Activated CD8-positive, alpha-beta memory T cell treated with anti-CD3 and anti-CD28 coated beads, Interleukin-2, amount 10 ng/mL, durations not matched to agents 7 days and 5 days (primary cell): ENCODE measurements around the gene TMEM50B. TPM values are rescaled to one million over a fixed set of nuclear protein-coding genes. Genes with fewer than 3 reads are reported as not detected.
"Not testable (repeated sequence)": the region's sequence is repeated elsewhere in the genome, so short reads cannot be mapped to it uniquely, and the experiment has no call there.

Source experiments
- ATAC-seq: fragments of 150-1000 bp; cut with Tn5 transposase; one replicate; pipeline ENCODE4 v1.10.0; 2021; ENCODE audit warnings: moderate library complexity
- CTCF ChIA-PET: fragments of 350-600 bp; sonication (Branson Sonifier 250); formaldehyde crosslinking; loops from one replicate; lab custom pipeline; 2021; ENCODE audit warnings: antibody characterized with exemption; lab: Charles Lee
- DNase-seq: peaks from one replicate; pipeline ENCODE4 v3.0.0-alpha.2; 2020
- H3K27ac Mint-ChIP-seq: one replicate; pipeline ENCODE4 v1.8.0; 2021; ENCODE audit warnings: mild to moderate bottlenecking, mixed read lengths
- H3K27me3 Mint-ChIP-seq: one replicate; pipeline ENCODE4 v1.8.0; 2021; ENCODE audit warnings: mixed read lengths
- H3K36me3 Mint-ChIP-seq: one replicate; pipeline ENCODE4 v1.8.0; 2021; ENCODE audit warnings: mild to moderate bottlenecking, mixed read lengths
- H3K4me1 Mint-ChIP-seq: one replicate; pipeline ENCODE4 v1.8.0; 2021; ENCODE audit warnings: mixed read lengths
- H3K4me3 Mint-ChIP-seq: one replicate; pipeline ENCODE4 v1.8.0; 2021; ENCODE audit warnings: mild to moderate bottlenecking, moderate library complexity, mixed read lengths
- H3K9me3 Mint-ChIP-seq: one replicate; pipeline ENCODE4 v1.8.0; 2022; ENCODE audit warnings: low read depth, mixed read lengths
- total RNA-seq, 2 experiments: library from RNA; stranded (reverse); gene quantifications; one replicate each; pipeline ENCODE4 v1.2.3, GENCODE V29; 2021

The TMEM50B gene
- total RNA-seq, 2 experiments from 2014 or later: 23.6 to 32.7 TPM

- DNase-seq: no peak
- Mint-ChIP-seq H3K9me3 (no peaks in the 10 kb centered on the region), H3K36me3 (no peaks in the 10 kb centered on the region), H3K27ac (no peak overlapping the region), H3K4me1 (peaks cover 13% of the 10 kb centered on the region), H3K27me3 (peaks cover 12% of the 10 kb centered on the region), H3K4me3 (no peak overlapping the region)
- CTCF ChIA-PET: interaction anchor here (1.0 to 1.8 kb wide), 2 partner anchors 53 to 214 kb away, joined by 3 to 4 read pairs; no protein-coding TSS in a partner anchor
- no peak for ATAC-seq
These were observed 65.7 kb downstream of the TMEM50B start for GRCh38 chr21:33414068-33414467.

DNA sequence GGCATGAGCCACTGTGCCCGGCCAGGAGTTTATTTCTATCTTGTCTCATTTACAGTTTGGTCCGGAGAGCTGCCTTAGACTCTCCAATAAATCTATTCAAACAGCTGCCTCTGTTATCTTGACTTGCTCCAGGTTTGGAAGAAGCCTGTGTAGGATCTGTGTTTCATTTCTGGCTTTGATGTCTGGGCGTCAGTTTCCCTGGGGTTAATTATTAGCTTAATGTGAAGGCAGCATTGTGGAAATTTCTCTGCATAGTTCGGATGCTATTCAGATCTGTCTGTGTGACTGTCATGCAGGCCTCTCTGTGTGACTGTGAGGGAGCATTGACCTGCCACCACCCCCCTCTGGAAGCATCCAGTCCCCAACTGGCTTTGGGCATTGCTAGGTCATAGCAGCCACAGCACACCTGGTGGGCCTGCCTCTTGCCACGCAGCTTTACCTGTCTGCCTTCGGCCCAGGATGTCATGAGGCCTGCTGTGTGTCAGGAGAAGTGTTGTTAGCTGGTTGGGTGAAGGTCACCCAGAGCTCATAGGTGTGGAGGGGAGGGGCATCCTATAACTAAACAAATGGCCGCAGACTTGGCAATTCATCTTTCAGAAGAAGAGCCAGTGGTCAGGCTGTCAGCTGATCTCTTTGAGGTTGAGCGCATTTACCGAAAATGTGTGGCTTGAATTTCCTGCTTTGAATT, 66.8 kb downstream of the TMEM50B start:
- CTCF ChIA-PET: interaction anchor here (1.0 to 1.6 kb wide), 2 partner anchors 32 to 84 kb away, joined by 3 to 4 read pairs; no protein-coding TSS in a partner anchor
- H3K27me3 Mint-ChIP-seq: peaks cover 20% of the 10 kb centered on the region
- H3K4me3 Mint-ChIP-seq: no peak overlapping the region
- no peaks in the 10 kb centered on the region for H3K9me3 Mint-ChIP-seq
- no peak overlapping the region for H3K27ac Mint-ChIP-seq
- no peaks in the 10 kb centered on the region for H3K36me3 Mint-ChIP-seq
- H3K4me1 Mint-ChIP-seq: peaks cover 13% of the 10 kb centered on the region
- ATAC-seq: no peak
- DNase-seq: no peak

DNA sequence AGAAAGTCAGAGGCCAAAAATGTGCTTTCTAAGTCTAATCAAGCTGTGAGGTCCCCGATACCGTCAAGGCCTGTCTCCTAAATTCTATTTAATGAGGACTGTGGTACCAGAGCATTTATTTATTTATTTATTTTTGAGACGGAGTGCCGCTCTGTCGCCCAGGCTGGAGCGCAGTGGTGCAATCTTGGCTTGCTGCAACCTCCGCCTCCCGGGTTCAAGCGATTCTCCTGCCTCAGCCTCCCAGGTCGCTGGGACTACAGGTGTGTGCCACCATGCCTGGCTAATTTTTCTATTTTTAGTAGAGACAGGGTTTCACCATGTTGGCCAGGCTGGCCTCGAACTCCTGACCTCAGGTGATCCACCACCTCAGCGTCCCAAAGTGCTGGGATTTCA, 67.3 kb downstream of the TMEM50B start:
- H3K4me3 Mint-ChIP-seq, H3K27ac Mint-ChIP-seq, DNase-seq, H3K36me3 Mint-ChIP-seq, H3K9me3 Mint-ChIP-seq, ATAC-seq: not testable (repeated sequence)
- CTCF ChIA-PET: interaction anchor here (1.0 to 1.6 kb wide), 2 partner anchors 33 to 83 kb away, joined by 3 to 4 read pairs; no protein-coding TSS in a partner anchor
- Mint-ChIP-seq H3K27me3 (peaks cover 20% of the 10 kb centered on the region), H3K4me1 (peaks cover 13% of the 10 kb centered on the region)

DNA sequence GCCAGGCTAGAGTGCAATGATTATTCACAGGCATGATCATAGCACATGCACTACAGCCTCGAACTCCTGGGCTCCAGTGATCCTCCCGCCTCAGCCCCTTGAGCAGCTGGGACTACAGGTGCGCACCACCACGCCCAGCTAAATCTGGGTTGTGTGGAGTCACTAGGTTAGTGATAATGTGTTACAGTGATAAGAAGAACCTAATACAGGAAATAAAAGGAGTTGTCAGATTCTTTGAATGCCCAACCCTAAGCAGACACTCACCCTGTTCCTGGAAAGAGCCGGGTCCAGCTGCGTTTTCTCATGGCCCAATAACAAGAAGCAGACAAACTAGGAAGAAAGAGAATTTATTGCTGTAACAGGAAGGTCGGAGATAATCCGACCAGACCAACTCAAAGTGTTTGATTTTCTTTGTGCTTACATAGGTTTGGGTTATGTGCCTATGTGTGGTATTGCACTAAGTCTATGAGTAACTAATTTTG, 67.8 kb downstream of the TMEM50B start:
- ATAC-seq: no peak
- Mint-ChIP-seq H3K4me1 (peaks cover 13% of the 10 kb centered on the region), H3K27me3 (peaks cover 25% of the 10 kb centered on the region), H3K36me3 (no peaks in the 10 kb centered on the region), H3K9me3 (no peaks in the 10 kb centered on the region), H3K4me3 (no peak overlapping the region), H3K27ac (no peak overlapping the region)
- CTCF ChIA-PET: interaction anchor here (1.0 to 1.6 kb wide), 2 partner anchors 33 to 83 kb away, joined by 3 to 4 read pairs; no protein-coding TSS in a partner anchor
- no peak for DNase-seq

DNA sequence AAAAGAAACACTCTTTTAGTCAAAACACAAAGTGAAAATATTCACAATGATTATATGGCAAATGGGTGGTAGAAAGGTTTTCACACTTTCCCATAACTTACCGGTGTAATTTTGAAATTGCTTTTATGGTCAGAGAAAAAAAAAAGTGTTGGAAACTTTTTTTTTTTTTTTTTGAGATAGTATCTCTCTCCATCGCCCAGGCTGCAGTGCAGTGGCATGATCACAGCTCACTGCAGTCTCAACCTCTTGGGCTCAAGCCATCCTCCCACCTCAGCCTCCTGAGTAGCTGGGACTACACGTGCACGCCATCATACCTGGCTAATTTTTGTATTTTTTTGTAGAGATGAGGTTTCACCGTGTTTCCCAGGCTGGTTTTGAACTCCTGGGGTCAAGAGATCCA, 73.3 kb downstream of the TMEM50B start:
- no peak for ATAC-seq
- no peaks in the 10 kb centered on the region for H3K9me3 Mint-ChIP-seq
- H3K36me3 Mint-ChIP-seq: peaks cover 1% of the 10 kb centered on the region
- no peak for DNase-seq
- CTCF ChIA-PET: interaction anchor here (0.9 kb wide), 1 partner anchor 39 kb away, joined by 4 read pairs; no protein-coding TSS in a partner anchor
- no peak overlapping the region for H3K4me3 Mint-ChIP-seq
- peaks cover 7% of the 10 kb centered on the region for H3K4me1 Mint-ChIP-seq
- H3K27ac Mint-ChIP-seq: no peak overlapping the region
- peaks cover 62% of the 10 kb centered on the region for H3K27me3 Mint-ChIP-seq

DNA sequence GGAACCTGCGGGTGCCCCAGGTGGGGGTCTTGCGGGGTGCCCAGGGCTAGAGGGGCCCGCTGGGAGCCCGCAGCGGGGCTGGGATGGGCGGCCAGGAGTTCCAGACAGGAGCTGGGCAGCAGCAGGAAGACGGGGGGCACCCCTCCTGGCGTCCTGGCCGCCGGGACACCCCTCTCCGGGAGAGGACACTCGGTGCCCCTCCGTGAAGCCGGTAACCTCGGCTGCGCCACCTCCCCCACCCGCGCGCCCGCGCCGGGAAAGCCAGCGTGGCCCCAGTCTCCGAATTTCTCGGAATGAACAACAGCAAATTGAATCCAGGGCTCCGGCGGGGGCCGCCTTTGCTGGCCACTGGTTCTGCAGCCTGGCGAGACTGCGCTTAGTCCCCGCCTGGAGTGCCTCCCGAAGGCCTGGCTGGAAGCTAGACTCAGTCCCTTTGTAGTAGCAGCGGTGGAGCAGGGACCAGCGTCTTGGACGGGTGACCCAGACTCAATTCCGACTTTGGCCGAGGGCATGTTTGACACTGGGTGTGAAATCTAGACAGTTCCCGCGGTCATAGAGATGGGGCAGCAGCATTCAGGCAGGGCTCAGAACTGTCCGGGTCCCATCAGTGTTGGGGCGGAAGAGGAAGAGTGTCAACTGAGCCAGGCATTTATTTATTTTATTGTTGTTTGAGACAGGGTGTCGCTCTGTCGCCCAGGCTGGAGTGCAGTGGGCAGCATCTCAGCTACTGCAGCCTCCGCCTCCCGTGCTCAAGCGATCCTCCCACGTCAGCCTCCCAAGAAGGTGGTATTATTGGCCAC, 75.8 kb downstream of the TMEM50B start:
- no peak overlapping the region for H3K27ac Mint-ChIP-seq
- peak; percentile 22 for ATAC-seq
- peaks cover 67% of the 10 kb centered on the region for H3K27me3 Mint-ChIP-seq
- H3K36me3 Mint-ChIP-seq: peaks cover 1% of the 10 kb centered on the region
- CTCF ChIA-PET: interaction anchor here (1.0 to 1.1 kb wide), 2 partner anchors 19 to 41 kb away, joined by 3 read pairs; no protein-coding TSS in a partner anchor
- no peak for DNase-seq
- peak overlapping the region; percentile 57 for H3K4me3 Mint-ChIP-seq
- no peaks in the 10 kb centered on the region for H3K9me3 Mint-ChIP-seq
- H3K4me1 Mint-ChIP-seq: peaks cover 14% of the 10 kb centered on the region

DNA sequence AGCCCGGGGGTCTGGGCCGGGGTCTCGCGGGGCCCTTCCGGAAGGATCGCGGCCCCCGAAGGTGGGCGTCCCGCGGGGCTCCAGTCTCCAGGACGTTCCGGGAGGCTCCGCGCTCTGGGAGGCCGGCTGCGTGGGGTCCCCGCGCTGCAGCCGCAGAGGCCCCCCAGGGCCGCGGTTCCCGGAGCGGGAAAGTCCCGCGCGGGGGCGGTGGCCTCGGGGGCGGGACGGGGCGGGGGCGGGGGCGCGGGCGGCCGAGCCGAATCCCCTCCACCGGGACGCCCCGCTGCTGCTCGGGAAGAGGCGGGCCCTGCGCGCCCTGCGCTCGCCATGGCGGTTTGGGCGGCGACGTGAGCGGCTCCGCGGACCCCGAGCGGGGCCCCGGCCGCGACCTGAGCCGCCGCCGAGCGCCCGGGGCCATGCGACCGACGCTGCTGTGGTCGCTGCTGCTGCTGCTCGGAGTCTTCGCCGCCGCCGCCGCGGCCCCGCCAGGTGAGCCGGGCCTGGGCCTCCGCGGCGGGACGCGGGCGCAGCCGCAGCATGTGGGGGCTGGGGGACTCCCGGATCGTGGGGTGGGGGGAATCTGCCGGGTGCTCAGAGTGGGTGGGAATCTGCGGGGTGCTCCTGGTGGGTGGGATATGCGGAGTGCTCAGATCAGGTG, 76.5 kb downstream of the TMEM50B start, which contains the start of gene IFNGR2:
Gene IFNGR2, plus strand, starts transcription at position 286 of the 658 bp plus-strand sequence. Its CDS starts 131 bp downstream, at position 417.
- no peak within 1 kb of the TSS for H3K27ac Mint-ChIP-seq
- peak within 1 kb of the TSS; percentile 57 for H3K4me3 Mint-ChIP-seq
- no peaks in the 10 kb centered on the region for H3K9me3 Mint-ChIP-seq
- H3K27me3 Mint-ChIP-seq: peaks cover 68% of the 10 kb centered on the region
- DNase-seq (no peak), ATAC-seq (peak; percentile 63)
- H3K4me1 Mint-ChIP-seq: peaks cover 14% of the 10 kb centered on the region
- peaks cover 1% of the 10 kb centered on the region for H3K36me3 Mint-ChIP-seq
- CTCF ChIA-PET: interaction anchor here (1.0 to 1.8 kb wide), 3 partner anchors 18 to 77 kb away, joined by 3 to 5 read pairs (median 3); partner anchors contain the start of gene TMEM50B

GRCh38 chr21:33402001-33402979, 77.5 kb downstream of the TMEM50B start:
- peaks cover 14% of the 10 kb centered on the region for H3K4me1 Mint-ChIP-seq
- CTCF ChIA-PET: interaction anchor here (1.1 to 1.8 kb wide), 2 partner anchors 43 to 78 kb away, joined by 3 to 5 read pairs; partner anchors contain the start of gene TMEM50B
- no peak overlapping the region for H3K4me3 Mint-ChIP-seq
- no peak overlapping the region for H3K27ac Mint-ChIP-seq
- H3K36me3 Mint-ChIP-seq: peaks cover 1% of the 10 kb centered on the region
- ATAC-seq (no peak), DNase-seq (no peak)
- H3K27me3 Mint-ChIP-seq: peaks cover 70% of the 10 kb centered on the region
- H3K9me3 Mint-ChIP-seq: no peaks in the 10 kb centered on the region

DNA sequence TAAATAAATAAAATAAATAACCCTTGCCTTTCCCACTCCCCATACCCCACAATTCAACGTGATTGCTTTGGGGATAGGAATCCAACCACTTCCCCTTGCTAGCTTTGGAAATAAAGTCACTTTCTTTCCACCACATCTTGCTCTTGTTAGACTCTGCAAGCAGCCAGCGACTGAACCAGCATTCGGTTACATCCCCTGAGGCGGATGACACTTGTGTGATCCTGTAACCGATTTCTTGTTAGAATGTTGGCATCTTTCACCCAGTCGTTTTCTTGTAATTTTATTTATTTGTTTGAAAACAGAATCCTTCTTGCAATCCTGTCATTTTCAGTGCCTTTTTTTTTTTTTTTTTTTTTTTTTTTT, 78.2 kb downstream of the TMEM50B start:
- no peak for DNase-seq
- ATAC-seq: no peak
- H3K4me3 Mint-ChIP-seq: no peak overlapping the region
- H3K9me3 Mint-ChIP-seq: no peaks in the 10 kb centered on the region
- CTCF ChIA-PET: interaction anchor here (1.8 kb wide), 1 partner anchor 43 kb away, joined by 5 read pairs; no protein-coding TSS in a partner anchor
- peaks cover 68% of the 10 kb centered on the region for H3K27me3 Mint-ChIP-seq
- H3K27ac Mint-ChIP-seq: no peak overlapping the region
- H3K36me3 Mint-ChIP-seq: peaks cover 1% of the 10 kb centered on the region
- H3K4me1 Mint-ChIP-seq: peaks cover 14% of the 10 kb centered on the region
